Mesendoderm (in vitro differentiated cells): ENCODE measurements around the gene RFTN2.

Source experiments
- DNase-seq: peaks from one replicate; pipeline ENCODE4 v3.0.0; 2013
- H2AK5ac ChIP-seq: 2 replicates; pipeline ENCODE4 v1.6.1; 2013; ENCODE audit warnings: low read length, inconsistent platforms
- H2BK120ac ChIP-seq: 2 replicates; pipeline ENCODE4 v1.6.1; 2013; ENCODE audit warnings: low read depth, mild to moderate bottlenecking, low read length, moderate library complexity, mixed read lengths
- H2BK15ac ChIP-seq: replicated peaks from 2 replicates; pipeline ENCODE4 v1.6.1; 2013; ENCODE audit warnings: low read depth, mild to moderate bottlenecking, moderate library complexity
- H2BK5ac ChIP-seq: 2 replicates; pipeline ENCODE4 v1.6.1; 2013; ENCODE audit warnings: low read length, inconsistent platforms
- H3K18ac ChIP-seq: 2 replicates; pipeline ENCODE4 v1.6.1; 2013; ENCODE audit warnings: mild to moderate bottlenecking, low read length, mixed read lengths
- H3K23ac ChIP-seq: one replicate; pipeline ENCODE4 v1.6.1; 2013; ENCODE audit warnings: low read length
- H3K27ac ChIP-seq: 2 replicates; pipeline ENCODE4 v1.5.1; 2013; ENCODE audit warnings: low read depth, mild to moderate bottlenecking, inconsistent platforms, low read length, moderate library complexity
- H3K27me3 ChIP-seq: 2 replicates; pipeline ENCODE4 v1.6.1; 2013; ENCODE audit warnings: low read length, control low read depth, mild to moderate bottlenecking, inconsistent platforms; ENCODE audit not compliant: insufficient read depth, poor library complexity
- H3K36me3 ChIP-seq: 2 replicates; pipeline ENCODE4 v1.6.1; 2013; ENCODE audit warnings: low read length, inconsistent platforms; ENCODE audit not compliant: control insufficient read depth, insufficient read depth
- H3K4ac ChIP-seq: one replicate; pipeline ENCODE4 v1.6.1; 2013; ENCODE audit warnings: low read depth, mild to moderate bottlenecking, low read length, moderate library complexity
- H3K4me1 ChIP-seq: 2 replicates; pipeline ENCODE4 v1.6.1; 2013; ENCODE audit warnings: low read depth, low read length, inconsistent platforms; ENCODE audit not compliant: control insufficient read depth
- H3K4me2 ChIP-seq: 2 replicates; pipeline ENCODE4 v1.6.1; 2013; ENCODE audit warnings: low read length
- H3K4me3 ChIP-seq: 2 replicates; pipeline ENCODE4 v1.5.1; 2013; ENCODE audit warnings: mild to moderate bottlenecking, low read length
- H3K56ac ChIP-seq: one replicate; pipeline ENCODE4 v1.6.1; 2013; ENCODE audit warnings: low read length
- H3K79me1 ChIP-seq: 2 replicates; pipeline ENCODE4 v1.6.1; 2013; ENCODE audit warnings: low read length, inconsistent platforms
- H3K79me2 ChIP-seq: 2 replicates; pipeline ENCODE4 v1.6.1; 2013; ENCODE audit warnings: mild to moderate bottlenecking, low read length; ENCODE audit not compliant: control insufficient read depth, insufficient read depth
- H3K9ac ChIP-seq: 2 replicates; pipeline ENCODE4 v1.6.1; 2013; ENCODE audit warnings: low read length, inconsistent platforms
- H4K5ac ChIP-seq: one replicate; pipeline ENCODE4 v1.6.1; 2013; ENCODE audit warnings: low read length
- H4K8ac ChIP-seq: one replicate; pipeline ENCODE4 v1.6.1; 2013; ENCODE audit warnings: low read depth, mild to moderate bottlenecking, control low read depth, low read length, moderate library complexity
- WGBS: extraction: QIAGEN DNeasy Blood & Tissue Kit; methylation state at CpG from one replicate; pipeline ENCODE4 v1.1.7; 2013; ENCODE audit warnings: low lambda C conversion rate, missing lambda C conversion rate; ENCODE audit not compliant: insufficient coverage; ENCODE audit errors: extremely low coverage; 5-methylcytosine and 5-hydroxymethylcytosine counted together

RFTN2 gene

GRCh38 chr2:197599285-197599965 is 76.0 kb downstream of the RFTN2 start:
- no peak overlapping the region for H3K23ac ChIP-seq
- no peak overlapping the region for H3K4me2 ChIP-seq
- H3K18ac ChIP-seq = no peak overlapping the region
- no peak overlapping the region for H3K9ac ChIP-seq
- no peak overlapping the region for H3K4ac ChIP-seq
- peak overlapping the region; percentile 76 for H2BK15ac ChIP-seq
- H3K56ac ChIP-seq = no peak overlapping the region
- H3K4me1 ChIP-seq = no peaks in the 10 kb centered on the region
- peak; percentile 84 for DNase-seq
- H3K27ac ChIP-seq = no peak overlapping the region
- H4K8ac ChIP-seq = no peak overlapping the region
- no peak overlapping the region for H3K4me3 ChIP-seq
- H3K36me3 ChIP-seq = no peaks in the 10 kb centered on the region
- no peaks in the 10 kb centered on the region for H3K79me2 ChIP-seq
- H4K5ac ChIP-seq = no peak overlapping the region
- no peak overlapping the region for H2BK5ac ChIP-seq
- no peak overlapping the region for H2AK5ac ChIP-seq
- H3K79me1 ChIP-seq = no peaks in the 10 kb centered on the region
- no peaks in the 10 kb centered on the region for H3K27me3 ChIP-seq
- WGBS = no CpG with 5 or more reads among the region's 11 CpGs
- H2BK120ac ChIP-seq = no peak overlapping the region

DNA sequence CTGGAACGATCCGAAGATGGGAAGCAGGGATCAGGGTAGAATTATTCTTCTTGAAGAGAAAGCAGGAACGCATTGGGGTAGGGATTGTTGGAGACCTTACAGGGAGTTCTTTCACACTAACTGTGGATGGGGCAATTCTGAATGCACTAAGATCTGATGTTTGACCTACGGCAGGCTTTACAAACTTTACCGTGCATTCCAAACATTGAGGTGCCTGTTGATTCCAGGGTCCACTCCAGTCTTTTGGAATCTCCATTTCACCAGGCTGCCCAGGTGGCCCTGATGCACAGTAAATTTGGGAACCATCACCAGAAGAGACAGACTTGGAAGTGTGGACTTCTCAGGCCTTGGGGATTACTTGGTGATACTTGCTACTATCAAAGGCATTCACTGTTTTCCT is 76.9 kb downstream of the RFTN2 start:
- H3K56ac ChIP-seq = no peak overlapping the region
- no peaks in the 10 kb centered on the region for H3K27me3 ChIP-seq
- H3K79me2 ChIP-seq = no peaks in the 10 kb centered on the region
- no peak overlapping the region for H3K23ac ChIP-seq
- H3K18ac ChIP-seq = no peak overlapping the region
- no peaks in the 10 kb centered on the region for H3K4me1 ChIP-seq
- no peaks in the 10 kb centered on the region for H3K79me1 ChIP-seq
- H2BK120ac ChIP-seq = no peak overlapping the region
- no peak overlapping the region for H2BK15ac ChIP-seq
- H2BK5ac ChIP-seq = no peak overlapping the region
- no peak overlapping the region for H4K8ac ChIP-seq
- no peak overlapping the region for H2AK5ac ChIP-seq
- WGBS = no CpG with 5 or more reads among the region's 5 CpGs
- no peak overlapping the region for H3K4me2 ChIP-seq
- H4K5ac ChIP-seq = no peak overlapping the region
- no peaks in the 10 kb centered on the region for H3K36me3 ChIP-seq
- H3K4ac ChIP-seq = no peak overlapping the region
- DNase-seq = no peak
- no peak overlapping the region for H3K27ac ChIP-seq
- no peak overlapping the region for H3K9ac ChIP-seq
- no peak overlapping the region for H3K4me3 ChIP-seq

DNA sequence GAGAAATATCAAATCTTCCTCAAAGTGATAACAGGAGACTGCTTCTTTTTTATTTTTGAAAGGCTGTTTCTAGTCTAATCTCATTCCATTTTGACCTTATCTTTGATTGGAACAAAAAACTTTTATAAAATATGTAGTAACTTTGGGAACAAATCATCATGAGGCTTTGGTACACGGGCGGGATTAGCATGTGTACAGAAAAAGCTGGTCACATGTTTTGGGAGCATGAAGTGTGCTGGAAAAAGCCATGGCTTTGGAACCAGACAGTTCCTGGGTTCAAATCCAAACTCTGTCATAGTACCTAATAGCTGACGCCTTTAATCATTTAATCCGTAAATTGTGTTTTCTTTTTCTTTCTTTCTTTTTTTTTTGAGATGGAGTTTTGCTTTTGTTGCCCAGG is 78.2 kb downstream of the RFTN2 start:
- no CpG with 5 or more reads among the region's 4 CpGs for WGBS
- no peak overlapping the region for H4K8ac ChIP-seq
- peak overlapping the region; percentile 45 for H2BK15ac ChIP-seq
- no peak overlapping the region for H3K4me2 ChIP-seq
- no peak overlapping the region for H3K4me3 ChIP-seq
- no peaks in the 10 kb centered on the region for H3K4me1 ChIP-seq
- H3K4ac ChIP-seq = no peak overlapping the region
- H3K27ac ChIP-seq = no peak overlapping the region
- no peak overlapping the region for H4K5ac ChIP-seq
- no peak overlapping the region for H3K18ac ChIP-seq
- H3K79me1 ChIP-seq = no peaks in the 10 kb centered on the region
- no peaks in the 10 kb centered on the region for H3K36me3 ChIP-seq
- H3K9ac ChIP-seq = no peak overlapping the region
- no peak overlapping the region for H2AK5ac ChIP-seq
- no peak overlapping the region for H3K23ac ChIP-seq
- H3K56ac ChIP-seq = no peak overlapping the region
- H2BK5ac ChIP-seq = no peak overlapping the region
- DNase-seq = no peak
- no peaks in the 10 kb centered on the region for H3K79me2 ChIP-seq
- no peak overlapping the region for H2BK120ac ChIP-seq
- no peaks in the 10 kb centered on the region for H3K27me3 ChIP-seq

- Histone ChIP-seq H3K4me3 (no peak overlapping the region), H3K36me3 (no peaks in the 10 kb centered on the region), H3K79me2 (no peaks in the 10 kb centered on the region), H3K23ac (no peak overlapping the region), H3K27me3 (no peaks in the 10 kb centered on the region), H3K9ac (no peak overlapping the region), H3K56ac (no peak overlapping the region), H3K4ac (no peak overlapping the region), H3K4me2 (no peak overlapping the region), H3K4me1 (no peaks in the 10 kb centered on the region), H2BK5ac (no peak overlapping the region), H2BK120ac (no peak overlapping the region), H3K27ac (no peak overlapping the region), H4K8ac (no peak overlapping the region), H4K5ac (no peak overlapping the region), H3K18ac (no peak overlapping the region), H2BK15ac (peak overlapping the region; percentile 45), H3K79me1 (no peaks in the 10 kb centered on the region), H2AK5ac (no peak overlapping the region)
- WGBS = no CpG with 5 or more reads among the region's 1 CpG
- DNase-seq = no peak
These were observed 78.6 kb downstream of the RFTN2 start for GRCh38 chr2:197596766-197597165.

DNA sequence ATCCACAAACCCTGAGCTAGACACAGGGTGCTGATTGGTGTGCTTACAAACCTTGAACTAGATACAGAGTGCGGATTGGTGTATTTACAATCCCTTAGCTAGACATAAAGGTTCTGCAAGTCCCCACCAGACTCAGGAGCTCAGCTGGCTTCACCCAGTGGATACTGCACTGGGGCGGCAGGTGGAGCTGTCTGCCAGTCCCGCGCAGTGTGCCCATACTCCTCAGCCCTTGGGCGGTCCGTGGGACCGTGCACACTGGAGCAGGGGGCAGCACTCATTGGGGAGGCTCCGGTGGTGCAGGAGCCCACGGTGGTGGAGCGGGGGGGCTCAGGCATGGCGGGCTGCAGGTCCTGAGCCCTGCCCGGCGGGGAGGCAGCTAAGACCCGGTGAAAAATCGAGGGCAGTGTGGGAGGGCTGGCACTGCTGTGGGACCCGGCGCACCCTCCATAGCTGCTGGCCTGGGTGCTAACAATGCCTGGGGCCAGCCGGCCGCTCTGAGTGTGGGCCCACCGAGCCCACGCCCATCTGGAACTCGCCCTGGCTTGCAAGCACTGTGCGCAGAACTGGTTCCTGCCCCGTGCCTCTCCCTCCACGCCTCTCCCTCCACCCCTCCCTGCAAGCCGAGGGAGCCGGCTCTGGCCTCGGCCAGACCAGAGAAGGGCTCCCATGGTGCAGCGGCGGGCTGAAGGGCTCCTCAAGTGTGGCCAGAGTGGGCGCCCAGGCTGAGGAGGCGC is 83.9 kb downstream of the RFTN2 start:
- no peak overlapping the region for H2BK15ac ChIP-seq
- H3K4ac ChIP-seq = no peak overlapping the region
- H3K27ac ChIP-seq = no peak overlapping the region
- no peak overlapping the region for H3K4me3 ChIP-seq
- no peaks in the 10 kb centered on the region for H3K27me3 ChIP-seq
- no peak overlapping the region for H3K4me2 ChIP-seq
- no peak overlapping the region for H2BK120ac ChIP-seq
- H2BK5ac ChIP-seq = no peak overlapping the region
- no peak overlapping the region for H3K23ac ChIP-seq
- no peak overlapping the region for H4K5ac ChIP-seq
- H3K4me1 ChIP-seq = peaks cover 2% of the 10 kb centered on the region
- H4K8ac ChIP-seq = no peak overlapping the region
- no peak overlapping the region for H2AK5ac ChIP-seq
- no peaks in the 10 kb centered on the region for H3K36me3 ChIP-seq
- no peaks in the 10 kb centered on the region for H3K79me2 ChIP-seq
- no peak overlapping the region for H3K18ac ChIP-seq
- no peaks in the 10 kb centered on the region for H3K79me1 ChIP-seq
- no peak for DNase-seq
- H3K56ac ChIP-seq = no peak overlapping the region
- no peak overlapping the region for H3K9ac ChIP-seq
- WGBS = no CpG with 5 or more reads among the region's 32 CpGs
